ENCODE data around the gene CYP11A1.

GRCh38 chr15:74396445-74397238 lies 29.2 kb upstream of the CYP11A1 start:
- TF ChIP-seq CTCF (IDR thresholded peaks at IDR 0.05) = no peak
- TF ChIP-seq POLR2A (IDR thresholded peaks at IDR 0.05) = no peak
- no peak for TF ChIP-seq POLR2AphosphoS5 (IDR thresholded peaks at IDR 0.05)

Measured in upper lobe of left lung (tissue), 4 donors.